ENCODE measurements around the gene PLCB2. TPM values are rescaled to one million over a fixed set of nuclear protein-coding genes. Genes with fewer than 3 reads are reported as not detected.

PLCB2 gene
- total and polyA plus RNA-seq, 2 donors (not counting 3 experiments of a cell fraction or from before 2014, with no cell fraction given) = 1.5 to 1.6 TPM

GRCh38 chr15:40240619-40241221, 67.0 kb downstream of the PLCB2 start:
- peaks cover 10 to 15% of the 10 kb centered on the region in 2 experiments for H3K27me3 ChIP-seq (ENCODE audit: control insufficient read depth in 2 of 2, insufficient read depth in 2 of 2, low read length in 2 of 2)
- dilution Hi-C loops (cut with MboI; ENCODE audit: extremely low pct_ligation_motif_present, low sequenced_read_pairs) (no loop called here), intact Hi-C loops (cut with micrococcal nuclease) (no loop called here)
- H3K9me1 ChIP-seq (replicated peaks; ENCODE audit: control insufficient read depth, extremely low read depth, insufficient read depth, low read length) = no peaks in the 10 kb centered on the region
- FAIRE-seq = no peak
- no peak overlapping the region for H3K27ac ChIP-seq (ENCODE audit: insufficient read depth, low read depth, low read length)
- no peak for DNase-seq (ENCODE audit: low read depth, low spot score)
- no peak overlapping the region for H3K9ac ChIP-seq (replicated peaks; ENCODE audit: extremely low read depth, insufficient read depth, low read length)
- no peak for TF ChIP-seq CTCF (IDR thresholded peaks at IDR 0.05; ENCODE audit: extremely low read depth in 1 of 2, insufficient read depth in 1 of 2, low read depth in 1 of 2, low read length in 2 of 2)
- TF ChIP-seq POLR2AphosphoS5 (IDR thresholded peaks at IDR 0.05; ENCODE audit: insufficient read depth, low read depth, low read length) = no peak
- no peak for TF ChIP-seq EZH2 (IDR thresholded peaks at IDR 0.05; ENCODE audit: borderline replicate concordance, low read depth, low read length, severe bottlenecking)
- TF ChIP-seq MYC (IDR thresholded peaks at IDR 0.05; ENCODE audit: low read depth, low read length) = no peak
- no peak for TF ChIP-seq POLR2A (IDR thresholded peaks at IDR 0.05; ENCODE audit: low read depth, low read length)
- no peak for TF ChIP-seq JUN (IDR thresholded peaks at IDR 0.05; ENCODE audit: borderline replicate concordance, insufficient read depth, insufficient read length, low read depth)
- ChIA-PET POLR2A (no interaction called here), CTCF (interaction anchor here (0.8 to 7.9 kb wide), 4 partner anchors 10 to 39 kb away, joined by 3 to 63 read pairs (median 13); no protein-coding TSS in a partner anchor)
- H3K4me2 ChIP-seq (ENCODE audit: insufficient read depth, low read length) = no peak overlapping the region
- no peak overlapping the region for H2AFZ ChIP-seq (ENCODE audit: low read depth, low read length)
- no peaks in the 10 kb centered on the region for H3K9me3 ChIP-seq (replicated peaks; ENCODE audit: control insufficient read depth, insufficient read depth, low read length)
- H4K20me1 ChIP-seq (replicated peaks; ENCODE audit: control insufficient read depth, extremely low read depth, insufficient read depth, low read length) = no peaks in the 10 kb centered on the region
- H3K4me1 ChIP-seq (ENCODE audit: control insufficient read depth, extremely low read depth, insufficient read depth, low read length) = peaks cover 4% of the 10 kb centered on the region
- no peak overlapping the region for H3K4me3 ChIP-seq (replicated peaks in 1 of 3; ENCODE audit: insufficient read depth in 1 of 3, low read depth in 1 of 3, low read length in 3 of 3)
- H3K36me3 ChIP-seq (ENCODE audit: control insufficient read depth in 2 of 2, extremely low read depth in 1 of 2, insufficient read depth in 2 of 2, low read length in 2 of 2) = no peaks in the 10 kb centered on the region
- no TSS peak for BruUV-seq (replicated peaks)
- H3K79me2 ChIP-seq (ENCODE audit: control insufficient read depth, insufficient read depth, low read length) = no peaks in the 10 kb centered on the region

Data from endothelial cell of umbilical vein (primary cell).